NT2/D1 (cell line): Measurements from ENCODE around the gene SERPINB4.
"Not testable (repeated sequence)": the region's sequence is repeated elsewhere in the genome, so short reads cannot be mapped to it uniquely, and the experiment has no call there.

Experiments used
- SUZ12 ChIP-seq: IDR thresholded peaks from 2 replicates; pipeline ENCODE4 v1.6.1; 2011; ENCODE audit not compliant: insufficient read length, insufficient read depth; ENCODE audit errors: extremely low read depth
- YY1 ChIP-seq: IDR thresholded peaks from 2 replicates; pipeline ENCODE4 v1.6.1; 2011; ENCODE audit not compliant: insufficient read length, insufficient read depth
- ZNF274 ChIP-seq: IDR thresholded peaks from 2 replicates; pipeline ENCODE4 v1.6.1; 2011; ENCODE audit warnings: mild to moderate bottlenecking, low read depth, low read length

DNA sequence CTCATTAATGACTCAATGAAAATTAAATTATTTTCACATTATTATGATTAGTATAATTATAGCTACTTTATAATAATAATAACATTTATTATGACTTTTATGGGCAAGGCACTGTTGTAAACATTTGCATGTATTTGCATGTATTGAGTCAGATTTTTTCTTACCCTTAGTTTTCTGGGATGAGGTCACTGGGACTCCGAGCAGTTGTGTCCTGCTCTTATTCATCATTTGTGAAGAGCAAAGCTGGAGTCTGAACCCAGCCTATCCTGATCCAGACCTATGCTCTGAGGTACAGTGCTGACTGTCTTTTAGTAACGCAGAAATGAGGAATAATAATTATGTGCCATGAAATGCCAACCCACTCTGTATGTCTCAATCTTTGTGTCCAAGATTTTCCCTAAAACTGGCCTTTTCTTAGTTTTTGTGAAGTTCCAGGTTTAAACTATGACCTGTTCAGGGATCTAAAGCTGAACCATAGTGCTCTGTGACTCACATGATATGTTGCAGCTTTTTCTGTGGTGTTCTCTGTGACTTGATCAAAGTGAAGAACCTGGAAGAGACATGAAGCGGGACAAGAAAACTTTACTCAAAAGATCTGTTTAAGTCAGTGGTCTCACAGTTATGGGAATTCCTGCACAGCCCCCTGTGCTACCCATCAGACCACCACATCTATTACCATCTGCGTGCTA lies 1.2 kb downstream of the SERPINB4 start:
- not testable (repeated sequence) for TF ChIP-seq SUZ12, YY1, ZNF274
